HepG2 (cell line): ENCODE measurements around the gene PFAS. TPM values are rescaled to one million over a fixed set of nuclear protein-coding genes. Genes with fewer than 3 reads are reported as not detected.

ENCODE experiments used
- GABPA ChIP-seq, 2 experiments: IDR thresholded peaks; 2 replicates each; pipeline ENCODE4 v1.6.1; 2011 to 2016; ENCODE audit warnings: low read depth in 2 of 2, low read length in 1 of 2, missing biosample characterization in 1 of 2, missing genetic modification characterization in 1 of 2
- KAT7 ChIP-seq: IDR thresholded peaks from 2 replicates; pipeline ENCODE4 v1.6.1; 2018; ENCODE audit warnings: borderline replicate concordance, missing compliant biosample characterization
- MTF1 ChIP-seq: sonication (generic); formaldehyde crosslinking; IDR thresholded peaks from 2 replicates; pipeline ENCODE4 v1.5.0; 2020; ENCODE audit warnings: missing genetic modification reagents
- PCBP1 ChIP-seq: fragments of 200-400 bp; formaldehyde crosslinking; IDR thresholded peaks from 2 replicates; pipeline ENCODE4 v1.6.1; 2017; ENCODE audit warnings: mild to moderate bottlenecking, low read depth, low read length, borderline replicate concordance
- PHF21A ChIP-seq: sonication (generic); formaldehyde crosslinking; IDR thresholded peaks from 2 replicates; pipeline ENCODE4 v1.5.0; 2020; ENCODE audit warnings: mild to moderate bottlenecking, missing genetic modification reagents
- RORA ChIP-seq: sonication (generic); formaldehyde crosslinking; IDR thresholded peaks from 2 replicates; pipeline ENCODE4 v1.5.0; 2020; ENCODE audit warnings: mild to moderate bottlenecking, missing genetic modification reagents, moderate library complexity
- SALL2 ChIP-seq: sonication (generic); formaldehyde crosslinking; IDR thresholded peaks from 2 replicates; pipeline ENCODE4 v1.8.1; 2023; ENCODE audit warnings: mild to moderate bottlenecking, missing genetic modification reagents, inconsistent platforms
- TSC22D2 ChIP-seq: sonication (generic); formaldehyde crosslinking; IDR thresholded peaks from 2 replicates; pipeline ENCODE4 v1.5.1; 2020; ENCODE audit warnings: missing genetic modification reagents, mild to moderate bottlenecking, borderline replicate concordance
- ZFX ChIP-seq: sonication (generic); formaldehyde crosslinking; IDR thresholded peaks from 2 replicates; pipeline ENCODE4 v1.4.0; 2020; ENCODE audit warnings: mild to moderate bottlenecking, low read depth, missing genetic modification reagents, moderate library complexity
- ZNF225 ChIP-seq: sonication (generic); formaldehyde crosslinking; IDR thresholded peaks from 2 replicates; pipeline ENCODE4 v1.4.0; 2020; ENCODE audit warnings: mild to moderate bottlenecking, missing genetic modification reagents
- ZNF598 ChIP-seq: sonication (generic); formaldehyde crosslinking; IDR thresholded peaks from 2 replicates; pipeline ENCODE4 v1.5.1; 2020; ENCODE audit warnings: mild to moderate bottlenecking, missing genetic modification reagents, borderline replicate concordance
- ZNF670 ChIP-seq: sonication (generic); formaldehyde crosslinking; IDR thresholded peaks from 2 replicates; pipeline ENCODE4 v1.8.0; 2022; ENCODE audit warnings: mild to moderate bottlenecking, missing genetic modification reagents, borderline replicate concordance
- ZNF780A ChIP-seq: sonication (generic); formaldehyde crosslinking; IDR thresholded peaks from 2 replicates; pipeline ENCODE4 v1.8.0; 2022; ENCODE audit warnings: mild to moderate bottlenecking, missing genetic modification reagents, moderate library complexity
- ZSCAN25 ChIP-seq: sonication (generic); formaldehyde crosslinking; IDR thresholded peaks from 2 replicates; pipeline ENCODE4 v1.8.0; 2022; ENCODE audit warnings: mild to moderate bottlenecking, missing genetic modification reagents
- polyA plus RNA-seq, 8 experiments: library from polyadenylated mRNA; depleted of rRNA in 3 of 8; stranded (reverse) in 7 of 8; unstranded in 1 of 8; fragments of >200 nt; fragmentation: Illumina TruSeq in 4 of 8; extraction: Trizol in 4 of 8; gene quantifications; 2 replicates each; pipeline versions ENCODE4 v1.2.1 to v1.2.3, GENCODE V29; 2011 to 2016; ENCODE audit warnings: low read depth in 4 of 8, missing spikeins in 1 of 8, mixed read lengths in 1 of 8; ENCODE audit not compliant: insufficient read depth in 1 of 8
- total RNA-seq, 5 experiments: library from RNA; depleted of rRNA; stranded (reverse); fragments of >200 nt; fragmentation: Illumina TruSeq; extraction: Trizol; gene quantifications; 2 replicates each; pipeline ENCODE4 v1.2.3, GENCODE V29; 2016; ENCODE audit warnings: low read depth in 1 of 5
- TF ChIP-seq, protein P1 (sequence below): sonication (generic); formaldehyde crosslinking; IDR thresholded peaks from 2 replicates; pipeline ENCODE4 v1.5.0; 2020; ENCODE audit warnings: mild to moderate bottlenecking, low read depth, missing genetic modification reagents, borderline replicate concordance
- TF ChIP-seq, protein P2 (sequence below): sonication (generic); formaldehyde crosslinking; IDR thresholded peaks from 2 replicates; pipeline ENCODE4 v1.4.0; 2020; ENCODE audit warnings: missing genetic modification reagents
- TF ChIP-seq, protein P3 (sequence below): IDR thresholded peaks from 2 replicates; pipeline ENCODE4 v1.6.1; 2016
- TF ChIP-seq, protein P4 (sequence below), 2 experiments: sonication (generic) in 1 of 2; formaldehyde crosslinking in 1 of 2; IDR thresholded peaks; 2 replicates each; pipeline versions ENCODE4 v1.5.1 to v1.6.1; 2011 to 2020; ENCODE audit warnings: borderline replicate concordance in 1 of 2, low read depth in 1 of 2, low read length in 1 of 2, mild to moderate bottlenecking in 1 of 2, missing genetic modification reagents in 1 of 2, moderate library complexity in 1 of 2

The PFAS gene
- total and polyA plus RNA-seq, 2 of the 13 experiments (the other 11 are each of a cell fraction or from before 2014, with no cell fraction given), result 49.4 to 58.2 TPM

DNA sequence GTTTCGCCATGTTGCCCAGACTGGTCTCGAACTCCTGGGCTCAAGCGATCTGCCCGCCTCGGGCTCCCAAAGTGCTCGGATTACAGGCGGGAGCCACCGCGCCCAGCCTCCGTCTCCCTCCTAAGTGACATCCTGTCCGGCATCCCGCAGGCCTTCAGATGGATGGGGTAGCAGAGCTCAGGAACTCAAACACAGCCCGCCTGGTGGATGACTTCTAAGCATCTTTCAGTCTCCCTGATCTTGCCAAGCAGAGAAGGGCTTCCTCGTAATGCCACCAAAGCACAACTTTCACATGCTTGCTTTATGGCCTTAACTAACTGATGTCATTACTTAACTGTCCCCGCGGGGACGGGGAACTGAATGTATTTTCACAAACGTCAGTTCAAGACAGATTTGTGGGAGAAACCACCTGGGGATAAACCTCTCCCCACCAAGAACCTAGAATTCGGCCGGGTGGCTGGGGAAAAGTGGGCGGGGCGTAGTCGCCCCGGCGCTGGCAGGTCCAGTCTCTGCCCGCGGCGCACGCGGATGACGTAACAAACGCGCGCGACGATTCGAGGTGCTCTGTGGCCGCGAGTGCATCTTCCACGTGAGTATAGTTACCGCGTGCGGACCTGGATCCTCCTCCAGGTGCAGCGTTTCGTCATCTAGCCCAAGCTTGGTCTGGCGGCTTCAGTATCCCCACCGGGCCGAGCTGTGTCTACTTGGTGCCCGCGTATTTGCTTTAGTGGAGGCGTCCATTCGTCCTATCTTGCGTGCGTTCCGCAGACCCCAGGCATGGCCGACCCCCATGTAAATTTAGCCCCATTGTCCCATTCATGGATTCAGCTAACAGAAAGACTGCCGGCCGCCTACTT lies at the start of gene PFAS (continued):
- TF ChIP-seq, protein P1, sequence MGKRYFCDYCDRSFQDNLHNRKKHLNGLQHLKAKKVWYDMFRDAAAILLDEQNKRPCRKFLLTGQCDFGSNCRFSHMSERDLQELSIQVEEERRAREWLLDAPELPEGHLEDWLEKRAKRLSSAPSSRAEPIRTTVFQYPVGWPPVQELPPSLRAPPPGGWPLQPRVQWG (CRISPR knock-in tag), result no peak
- TF ChIP-seq ZNF780A (CRISPR knock-in tag) (no peak), RORA (CRISPR knock-in tag) (no peak), KAT7 (CRISPR knock-in tag) (no peak), PHF21A (CRISPR knock-in tag) (peak; percentile 40; the same call in 1 of the 2 replicates), ZNF598 (CRISPR knock-in tag) (no peak), ZSCAN25 (CRISPR knock-in tag) (no peak), SALL2 (CRISPR knock-in tag) (peak; percentile 30; the same call in 1 of the 2 replicates), ZNF225 (CRISPR knock-in tag) (0 out of 2 replicates have a peak, but pooled peaks have one; percentile 21), ZFX (CRISPR knock-in tag) (peak; percentile 69), GABPA (IDR thresholded peaks at IDR 0.05; ENCODE audit: low read depth, low read length) (no peak), GABPA (CRISPR knock-in tag; IDR thresholded peaks at IDR 0.05; ENCODE audit: low read depth) (no peak), ZNF670 (CRISPR knock-in tag) (no peak; the same call in 1 of the 2 replicates), MTF1 (no peak), TSC22D2 (no peak), PCBP1 (0 out of 2 replicates have a peak, but pooled peaks have one; percentile 62)
- TF ChIP-seq, protein P2, sequence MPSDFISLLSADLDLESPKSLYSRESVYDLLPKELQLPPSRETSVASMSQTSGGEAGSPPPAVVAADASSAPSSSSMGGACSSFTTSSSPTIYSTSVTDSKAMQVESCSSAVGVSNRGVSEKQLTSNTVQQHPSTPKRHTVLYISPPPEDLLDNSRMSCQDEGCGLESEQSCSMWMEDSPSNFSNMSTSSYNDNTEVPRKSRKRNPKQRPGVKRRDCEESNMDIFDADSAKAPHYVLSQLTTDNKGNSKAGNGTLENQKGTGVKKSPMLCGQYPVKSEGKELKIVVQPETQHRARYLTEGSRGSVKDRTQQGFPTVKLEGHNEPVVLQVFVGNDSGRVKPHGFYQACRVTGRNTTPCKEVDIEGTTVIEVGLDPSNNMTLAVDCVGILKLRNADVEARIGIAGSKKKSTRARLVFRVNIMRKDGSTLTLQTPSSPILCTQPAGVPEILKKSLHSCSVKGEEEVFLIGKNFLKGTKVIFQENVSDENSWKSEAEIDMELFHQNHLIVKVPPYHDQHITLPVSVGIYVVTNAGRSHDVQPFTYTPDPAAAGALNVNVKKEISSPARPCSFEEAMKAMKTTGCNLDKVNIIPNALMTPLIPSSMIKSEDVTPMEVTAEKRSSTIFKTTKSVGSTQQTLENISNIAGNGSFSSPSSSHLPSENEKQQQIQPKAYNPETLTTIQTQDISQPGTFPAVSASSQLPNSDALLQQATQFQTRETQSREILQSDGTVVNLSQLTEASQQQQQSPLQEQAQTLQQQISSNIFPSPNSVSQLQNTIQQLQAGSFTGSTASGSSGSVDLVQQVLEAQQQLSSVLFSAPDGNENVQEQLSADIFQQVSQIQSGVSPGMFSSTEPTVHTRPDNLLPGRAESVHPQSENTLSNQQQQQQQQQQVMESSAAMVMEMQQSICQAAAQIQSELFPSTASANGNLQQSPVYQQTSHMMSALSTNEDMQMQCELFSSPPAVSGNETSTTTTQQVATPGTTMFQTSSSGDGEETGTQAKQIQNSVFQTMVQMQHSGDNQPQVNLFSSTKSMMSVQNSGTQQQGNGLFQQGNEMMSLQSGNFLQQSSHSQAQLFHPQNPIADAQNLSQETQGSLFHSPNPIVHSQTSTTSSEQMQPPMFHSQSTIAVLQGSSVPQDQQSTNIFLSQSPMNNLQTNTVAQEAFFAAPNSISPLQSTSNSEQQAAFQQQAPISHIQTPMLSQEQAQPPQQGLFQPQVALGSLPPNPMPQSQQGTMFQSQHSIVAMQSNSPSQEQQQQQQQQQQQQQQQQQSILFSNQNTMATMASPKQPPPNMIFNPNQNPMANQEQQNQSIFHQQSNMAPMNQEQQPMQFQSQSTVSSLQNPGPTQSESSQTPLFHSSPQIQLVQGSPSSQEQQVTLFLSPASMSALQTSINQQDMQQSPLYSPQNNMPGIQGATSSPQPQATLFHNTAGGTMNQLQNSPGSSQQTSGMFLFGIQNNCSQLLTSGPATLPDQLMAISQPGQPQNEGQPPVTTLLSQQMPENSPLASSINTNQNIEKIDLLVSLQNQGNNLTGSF (CRISPR knock-in tag), result peak; percentile 73; the same call in 1 of the 2 replicates
- TF ChIP-seq, protein P3, sequence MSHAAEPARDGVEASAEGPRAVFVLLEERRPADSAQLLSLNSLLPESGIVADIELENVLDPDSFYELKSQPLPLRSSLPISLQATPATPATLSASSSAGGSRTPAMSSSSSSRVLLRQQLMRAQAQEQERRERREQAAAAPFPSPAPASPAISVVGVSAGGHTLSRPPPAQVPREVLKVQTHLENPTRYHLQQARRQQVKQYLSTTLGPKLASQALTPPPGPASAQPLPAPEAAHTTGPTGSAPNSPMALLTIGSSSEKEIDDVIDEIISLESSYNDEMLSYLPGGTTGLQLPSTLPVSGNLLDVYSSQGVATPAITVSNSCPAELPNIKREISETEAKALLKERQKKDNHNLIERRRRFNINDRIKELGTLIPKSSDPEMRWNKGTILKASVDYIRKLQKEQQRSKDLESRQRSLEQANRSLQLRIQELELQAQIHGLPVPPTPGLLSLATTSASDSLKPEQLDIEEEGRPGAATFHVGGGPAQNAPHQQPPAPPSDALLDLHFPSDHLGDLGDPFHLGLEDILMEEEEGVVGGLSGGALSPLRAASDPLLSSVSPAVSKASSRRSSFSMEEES (CRISPR knock-in tag), result peak; percentile 28; the same call in 1 of the 2 replicates
- TF ChIP-seq, protein P4, sequence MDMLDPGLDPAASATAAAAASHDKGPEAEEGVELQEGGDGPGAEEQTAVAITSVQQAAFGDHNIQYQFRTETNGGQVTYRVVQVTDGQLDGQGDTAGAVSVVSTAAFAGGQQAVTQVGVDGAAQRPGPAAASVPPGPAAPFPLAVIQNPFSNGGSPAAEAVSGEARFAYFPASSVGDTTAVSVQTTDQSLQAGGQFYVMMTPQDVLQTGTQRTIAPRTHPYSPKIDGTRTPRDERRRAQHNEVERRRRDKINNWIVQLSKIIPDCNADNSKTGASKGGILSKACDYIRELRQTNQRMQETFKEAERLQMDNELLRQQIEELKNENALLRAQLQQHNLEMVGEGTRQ (IDR thresholded peaks at IDR 0.05; ENCODE audit: low read depth, low read length), result no peak
- TF ChIP-seq, protein P4 (CRISPR knock-in tag; IDR thresholded peaks at IDR 0.05; ENCODE audit: borderline replicate concordance), result no peak
